Tibial nerve (tissue), 4 donors: Measurements from ENCODE around the gene MBD5.

Source experiments
- CTCF ChIP-seq, 5 experiments: fragments of 200-600 bp in 3 of 5; fragments of 450-650 bp in 2 of 5; sonication (generic) in 3 of 5; IDR thresholded peaks; one replicate each; pipeline ENCODE4 v1.5.1; 2016 to 2019; ENCODE audit warnings: antibody characterized with exemption in 5 of 5, mild to moderate bottlenecking in 3 of 5, moderate library complexity in 2 of 5
- EP300 ChIP-seq, 2 donors: sonication (generic); formaldehyde crosslinking; IDR thresholded peaks; one replicate each; pipeline ENCODE4 v1.6.1; 2017; ENCODE audit warnings: antibody characterized with exemption in 2 of 2, mild to moderate bottlenecking in 1 of 2
- POLR2A ChIP-seq, 2 donors: fragments of 450-650 bp; IDR thresholded peaks; one replicate each; pipeline ENCODE4 v1.6.1; 2017; ENCODE audit warnings: antibody characterized with exemption in 2 of 2, mild to moderate bottlenecking in 2 of 2, moderate library complexity in 2 of 2

- TF ChIP-seq EP300 (IDR thresholded peaks at IDR 0.05) (no peak), POLR2A (IDR thresholded peaks at IDR 0.05) (no peak), CTCF (IDR thresholded peaks at IDR 0.05) (no peak)
These were observed 211.0 kb downstream of the MBD5 start for GRCh38 chr2:148231858-148232257.
